ENCODE results near the gene CYLD. TPM values are rescaled to one million over a fixed set of nuclear protein-coding genes. Genes with fewer than 3 reads are reported as not detected.

CYLD gene
- total and polyA plus RNA-seq, 2 donors (not counting 3 experiments of a cell fraction or from before 2014, with no cell fraction given), result 7.4 to 21.5 TPM

DNA sequence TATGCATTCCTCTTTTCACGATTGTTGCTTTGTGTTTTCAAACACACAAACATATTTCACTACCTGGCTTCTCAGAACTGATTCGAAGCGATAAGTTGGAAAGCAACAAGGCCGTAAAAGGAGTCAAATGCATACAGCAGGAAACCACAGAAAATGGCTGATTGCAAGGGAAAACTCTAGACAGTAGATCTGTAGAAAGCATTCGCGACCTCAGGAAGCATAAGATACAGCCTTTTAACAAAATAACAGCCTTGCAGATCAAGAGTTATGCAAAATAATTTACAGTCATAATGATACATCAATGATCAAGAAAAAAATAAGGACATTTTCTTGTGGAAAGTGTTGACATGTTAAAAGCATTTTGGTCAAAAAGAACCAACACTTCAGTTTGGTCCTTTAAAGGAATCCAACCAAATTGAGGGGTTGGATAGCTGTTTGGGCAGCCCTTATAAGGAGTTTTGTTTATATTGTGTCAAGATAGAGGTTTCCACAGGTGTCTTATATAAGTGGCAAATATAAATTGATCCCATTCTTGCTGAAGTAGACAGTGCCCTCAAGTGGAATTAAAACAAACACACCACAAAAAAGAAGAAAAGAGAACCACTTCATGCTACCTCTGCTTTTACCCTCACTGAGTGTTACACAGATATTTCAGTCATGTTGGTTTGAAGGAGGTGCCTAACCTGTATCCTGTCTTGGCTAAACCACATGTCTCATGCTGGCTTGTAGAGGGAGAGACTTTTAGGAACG is 5.5 kb downstream of the CYLD start:
- FAIRE-seq (no peak), DNase-seq (ENCODE audit: low read depth, low spot score) (peak; percentile 33)
- peaks cover 6% of the 10 kb centered on the region for H3K4me1 ChIP-seq (ENCODE audit: control insufficient read depth, extremely low read depth, insufficient read depth, low read length)
- TF ChIP-seq POLR2A (IDR thresholded peaks at IDR 0.05; ENCODE audit: low read depth, low read length) (no peak), FOS (IDR thresholded peaks at IDR 0.05; ENCODE audit: borderline replicate concordance, insufficient read depth, low read length) (no peak), GATA2 (IDR thresholded peaks at IDR 0.05; ENCODE audit: insufficient read depth, insufficient read length, low read depth, low read length) (no peak), JUN (IDR thresholded peaks at IDR 0.05; ENCODE audit: borderline replicate concordance, insufficient read depth, insufficient read length, low read depth) (no peak), MYC (IDR thresholded peaks at IDR 0.05; ENCODE audit: low read depth, low read length) (no peak), POLR2AphosphoS5 (IDR thresholded peaks at IDR 0.05; ENCODE audit: insufficient read depth, low read depth, low read length) (no peak), EZH2 (IDR thresholded peaks at IDR 0.05; ENCODE audit: borderline replicate concordance, low read depth, low read length, severe bottlenecking) (no peak)
- TF ChIP-seq, protein P1, sequence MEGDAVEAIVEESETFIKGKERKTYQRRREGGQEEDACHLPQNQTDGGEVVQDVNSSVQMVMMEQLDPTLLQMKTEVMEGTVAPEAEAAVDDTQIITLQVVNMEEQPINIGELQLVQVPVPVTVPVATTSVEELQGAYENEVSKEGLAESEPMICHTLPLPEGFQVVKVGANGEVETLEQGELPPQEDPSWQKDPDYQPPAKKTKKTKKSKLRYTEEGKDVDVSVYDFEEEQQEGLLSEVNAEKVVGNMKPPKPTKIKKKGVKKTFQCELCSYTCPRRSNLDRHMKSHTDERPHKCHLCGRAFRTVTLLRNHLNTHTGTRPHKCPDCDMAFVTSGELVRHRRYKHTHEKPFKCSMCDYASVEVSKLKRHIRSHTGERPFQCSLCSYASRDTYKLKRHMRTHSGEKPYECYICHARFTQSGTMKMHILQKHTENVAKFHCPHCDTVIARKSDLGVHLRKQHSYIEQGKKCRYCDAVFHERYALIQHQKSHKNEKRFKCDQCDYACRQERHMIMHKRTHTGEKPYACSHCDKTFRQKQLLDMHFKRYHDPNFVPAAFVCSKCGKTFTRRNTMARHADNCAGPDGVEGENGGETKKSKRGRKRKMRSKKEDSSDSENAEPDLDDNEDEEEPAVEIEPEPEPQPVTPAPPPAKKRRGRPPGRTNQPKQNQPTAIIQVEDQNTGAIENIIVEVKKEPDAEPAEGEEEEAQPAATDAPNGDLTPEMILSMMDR (IDR thresholded peaks at IDR 0.05; ENCODE audit: extremely low read depth in 1 of 2, insufficient read depth in 1 of 2, low read depth in 1 of 2, low read length in 2 of 2), result no peak
- TF ChIP-seq, protein P2, sequence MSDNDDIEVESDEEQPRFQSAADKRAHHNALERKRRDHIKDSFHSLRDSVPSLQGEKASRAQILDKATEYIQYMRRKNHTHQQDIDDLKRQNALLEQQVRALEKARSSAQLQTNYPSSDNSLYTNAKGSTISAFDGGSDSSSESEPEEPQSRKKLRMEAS (IDR thresholded peaks at IDR 0.05; ENCODE audit: insufficient read depth, insufficient read length), result no peak
- no peak overlapping the region for H3K4me2 ChIP-seq (ENCODE audit: insufficient read depth, low read length)
- peaks cover 0 to 3% of the 10 kb centered on the region in 2 experiments for H3K36me3 ChIP-seq (ENCODE audit: control insufficient read depth in 2 of 2, extremely low read depth in 1 of 2, insufficient read depth in 2 of 2, low read length in 2 of 2)
- no peaks in the 10 kb centered on the region for H3K9me1 ChIP-seq (replicated peaks; ENCODE audit: control insufficient read depth, extremely low read depth, insufficient read depth, low read length)
- dilution Hi-C loops (cut with MboI; ENCODE audit: extremely low pct_ligation_motif_present, low sequenced_read_pairs) (no loop called here), intact Hi-C loops (cut with micrococcal nuclease) (loop anchor here (1.0 to 10.0 kb wide), 3 partner anchors 82 to 593 kb away; partner anchors contain the start of gene TENT4B)
- H4K20me1 ChIP-seq (replicated peaks; ENCODE audit: control insufficient read depth, extremely low read depth, insufficient read depth, low read length), result no peaks in the 10 kb centered on the region
- H3K9ac ChIP-seq (replicated peaks; ENCODE audit: extremely low read depth, insufficient read depth, low read length), result no peak overlapping the region
- ChIA-PET CTCF (interaction anchor here (1.2 to 4.1 kb wide), 3 partner anchors 59 to 211 kb away, joined by 3 to 24 read pairs (median 7); no protein-coding TSS in a partner anchor), POLR2A (no interaction called here)
- no peaks in the 10 kb centered on the region for H3K79me2 ChIP-seq (ENCODE audit: control insufficient read depth, insufficient read depth, low read length)
- BruUV-seq (replicated peaks), result no TSS peak
- H3K4me3 ChIP-seq (replicated peaks in 1 of 3; ENCODE audit: insufficient read depth in 1 of 3, low read depth in 1 of 3, low read length in 3 of 3), result no peak overlapping the region
- no peaks in the 10 kb centered on the region for H3K27me3 ChIP-seq (ENCODE audit: control insufficient read depth in 2 of 2, insufficient read depth in 2 of 2, low read length in 2 of 2)
- no peak overlapping the region for H2AFZ ChIP-seq (ENCODE audit: low read depth, low read length)
- no peaks in the 10 kb centered on the region for H3K9me3 ChIP-seq (replicated peaks; ENCODE audit: control insufficient read depth, insufficient read depth, low read length)
- no peak overlapping the region for H3K27ac ChIP-seq (ENCODE audit: insufficient read depth, low read depth, low read length)

Data from endothelial cell of umbilical vein (primary cell).